HepG2 (cell line): ENCODE data around the gene TP53TG5. TPM values are rescaled to one million over a fixed set of nuclear protein-coding genes. Genes with fewer than 3 reads are reported as not detected.

ENCODE experiments used
- CC2D1A ChIP-seq: sonication (generic); formaldehyde crosslinking; IDR thresholded peaks from 2 replicates; pipeline ENCODE4 v1.8.1; 2023; ENCODE audit warnings: mild to moderate bottlenecking, missing genetic modification reagents
- FOXP4 ChIP-seq: sonication (generic); formaldehyde crosslinking; IDR thresholded peaks from 2 replicates; pipeline ENCODE4 v1.4.0; 2020; ENCODE audit warnings: missing genetic modification reagents
- KLF11 ChIP-seq: IDR thresholded peaks from 2 replicates; pipeline ENCODE4 v1.6.1; 2016; ENCODE audit warnings: missing compliant biosample characterization
- MIER2 ChIP-seq: IDR thresholded peaks from 2 replicates; pipeline ENCODE4 v1.6.1; 2016; ENCODE audit warnings: missing biosample characterization, missing genetic modification reagents
- NR1H2 ChIP-seq: sonication (generic); formaldehyde crosslinking; IDR thresholded peaks from 2 replicates; pipeline ENCODE4 v1.8.1; 2022; ENCODE audit warnings: low read depth, missing genetic modification reagents, borderline replicate concordance
- RCOR2 ChIP-seq: IDR thresholded peaks from 2 replicates; pipeline ENCODE4 v1.6.1; 2016; ENCODE audit warnings: missing biosample characterization, missing genetic modification reagents
- RFXANK ChIP-seq: IDR thresholded peaks from 2 replicates; pipeline ENCODE4 v1.6.1; 2016
- RXRA ChIP-seq: sonication (generic); formaldehyde crosslinking; IDR thresholded peaks from 2 replicates; pipeline ENCODE4 v1.5.1; 2020; ENCODE audit warnings: missing genetic modification reagents
- SYNCRIP ChIP-seq: fragments of 200-400 bp; formaldehyde crosslinking; IDR thresholded peaks from 2 replicates; pipeline ENCODE4 v1.6.1; 2018; ENCODE audit warnings: mild to moderate bottlenecking, low read depth, low read length; ENCODE audit not compliant: insufficient read depth
- ZBTB49 ChIP-seq: sonication (generic); formaldehyde crosslinking; IDR thresholded peaks from 2 replicates; pipeline ENCODE4 v1.4.0; 2020; ENCODE audit warnings: missing genetic modification reagents, borderline replicate concordance
- ZMYM4 ChIP-seq: sonication (generic); formaldehyde crosslinking; IDR thresholded peaks from 2 replicates; pipeline ENCODE4 v1.8.1; 2023; ENCODE audit warnings: mild to moderate bottlenecking, missing genetic modification reagents
- ZNF232 ChIP-seq: sonication (generic); formaldehyde crosslinking; IDR thresholded peaks from 2 replicates; pipeline ENCODE4 v1.4.0; 2020; ENCODE audit warnings: missing genetic modification reagents, borderline replicate concordance
- ZNF274 ChIP-seq: sonication (generic); formaldehyde crosslinking; IDR thresholded peaks from 2 replicates; pipeline ENCODE4 v1.5.1; 2020; ENCODE audit warnings: mild to moderate bottlenecking, missing genetic modification reagents
- ZNF276 ChIP-seq: sonication (generic); formaldehyde crosslinking; IDR thresholded peaks from 2 replicates; pipeline ENCODE4 v1.4.0; 2020; ENCODE audit warnings: mild to moderate bottlenecking, low read depth, missing genetic modification reagents
- ZNF652 ChIP-seq: IDR thresholded peaks from 2 replicates; pipeline ENCODE4 v1.6.1; 2016; ENCODE audit warnings: low read depth, borderline replicate concordance
- ZNF740 ChIP-seq: sonication (generic); formaldehyde crosslinking; IDR thresholded peaks from 2 replicates; pipeline ENCODE4 v1.4.0; 2020; ENCODE audit warnings: missing genetic modification reagents
- ZSCAN21 ChIP-seq: sonication (generic); formaldehyde crosslinking; IDR thresholded peaks from 2 replicates; pipeline ENCODE4 v1.8.0; 2022; ENCODE audit warnings: mild to moderate bottlenecking, missing genetic modification reagents, moderate library complexity, borderline replicate concordance
- polyA plus RNA-seq, 8 experiments: library from polyadenylated mRNA; depleted of rRNA in 3 of 8; stranded (reverse) in 7 of 8; unstranded in 1 of 8; fragments of >200 nt; fragmentation: Illumina TruSeq in 4 of 8; extraction: Trizol in 4 of 8; gene quantifications; 2 replicates each; pipeline versions ENCODE4 v1.2.1 to v1.2.3, GENCODE V29; 2011 to 2016; ENCODE audit warnings: low read depth in 4 of 8, missing spikeins in 1 of 8, mixed read lengths in 1 of 8; ENCODE audit not compliant: insufficient read depth in 1 of 8
- total RNA-seq, 5 experiments: library from RNA; depleted of rRNA; stranded (reverse); fragments of >200 nt; fragmentation: Illumina TruSeq; extraction: Trizol; gene quantifications; 2 replicates each; pipeline ENCODE4 v1.2.3, GENCODE V29; 2016; ENCODE audit warnings: low read depth in 1 of 5
- TF ChIP-seq, protein P1 (sequence below): sonication (generic); formaldehyde crosslinking; IDR thresholded peaks from 2 replicates; pipeline ENCODE4 v1.8.0; 2022; ENCODE audit warnings: missing genetic modification reagents, mild to moderate bottlenecking, borderline replicate concordance
- TF ChIP-seq, protein P2 (sequence below): sonication (generic); formaldehyde crosslinking; IDR thresholded peaks from 2 replicates; pipeline ENCODE4 v1.9.0; 2021; ENCODE audit warnings: missing genetic modification reagents, borderline replicate concordance

Gene TP53TG5
- total and polyA plus RNA-seq, 2 of the 13 experiments (the other 11 are each of a cell fraction or from before 2014, with no cell fraction given), result 0.11 TPM; not detected in 1

GRCh38 chr20:45322952-45323383 is 55.2 kb downstream of the TP53TG5 start (continued):
- TF ChIP-seq ZNF652 (CRISPR knock-in tag) (0 out of 2 replicates have a peak, but pooled peaks have one; percentile 26), ZNF274 (CRISPR knock-in tag) (no peak), FOXP4 (CRISPR knock-in tag) (no peak), SYNCRIP (no peak), KLF11 (peak; percentile 84; the same call in 1 of the 2 replicates), ZMYM4 (peak; percentile 18; the same call in 1 of the 2 replicates), ZBTB49 (no peak), RCOR2 (CRISPR knock-in tag) (peak; percentile 60; the same call in 1 of the 2 replicates), NR1H2 (no peak), RXRA (no peak; the same call in 1 of the 2 replicates), ZNF740 (no peak), CC2D1A (no peak), ZNF232 (CRISPR knock-in tag) (no peak), MIER2 (CRISPR knock-in tag) (0 out of 2 replicates have a peak, but pooled peaks have one; percentile 41), ZSCAN21 (0 out of 2 replicates have a peak, but pooled peaks have one; percentile 18), ZNF276 (no peak), RFXANK (CRISPR knock-in tag) (no peak)
- TF ChIP-seq, protein P1, sequence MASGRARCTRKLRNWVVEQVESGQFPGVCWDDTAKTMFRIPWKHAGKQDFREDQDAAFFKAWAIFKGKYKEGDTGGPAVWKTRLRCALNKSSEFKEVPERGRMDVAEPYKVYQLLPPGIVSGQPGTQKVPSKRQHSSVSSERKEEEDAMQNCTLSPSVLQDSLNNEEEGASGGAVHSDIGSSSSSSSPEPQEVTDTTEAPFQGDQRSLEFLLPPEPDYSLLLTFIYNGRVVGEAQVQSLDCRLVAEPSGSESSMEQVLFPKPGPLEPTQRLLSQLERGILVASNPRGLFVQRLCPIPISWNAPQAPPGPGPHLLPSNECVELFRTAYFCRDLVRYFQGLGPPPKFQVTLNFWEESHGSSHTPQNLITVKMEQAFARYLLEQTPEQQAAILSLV (CRISPR knock-in tag), result no peak
- TF ChIP-seq, protein P2, sequence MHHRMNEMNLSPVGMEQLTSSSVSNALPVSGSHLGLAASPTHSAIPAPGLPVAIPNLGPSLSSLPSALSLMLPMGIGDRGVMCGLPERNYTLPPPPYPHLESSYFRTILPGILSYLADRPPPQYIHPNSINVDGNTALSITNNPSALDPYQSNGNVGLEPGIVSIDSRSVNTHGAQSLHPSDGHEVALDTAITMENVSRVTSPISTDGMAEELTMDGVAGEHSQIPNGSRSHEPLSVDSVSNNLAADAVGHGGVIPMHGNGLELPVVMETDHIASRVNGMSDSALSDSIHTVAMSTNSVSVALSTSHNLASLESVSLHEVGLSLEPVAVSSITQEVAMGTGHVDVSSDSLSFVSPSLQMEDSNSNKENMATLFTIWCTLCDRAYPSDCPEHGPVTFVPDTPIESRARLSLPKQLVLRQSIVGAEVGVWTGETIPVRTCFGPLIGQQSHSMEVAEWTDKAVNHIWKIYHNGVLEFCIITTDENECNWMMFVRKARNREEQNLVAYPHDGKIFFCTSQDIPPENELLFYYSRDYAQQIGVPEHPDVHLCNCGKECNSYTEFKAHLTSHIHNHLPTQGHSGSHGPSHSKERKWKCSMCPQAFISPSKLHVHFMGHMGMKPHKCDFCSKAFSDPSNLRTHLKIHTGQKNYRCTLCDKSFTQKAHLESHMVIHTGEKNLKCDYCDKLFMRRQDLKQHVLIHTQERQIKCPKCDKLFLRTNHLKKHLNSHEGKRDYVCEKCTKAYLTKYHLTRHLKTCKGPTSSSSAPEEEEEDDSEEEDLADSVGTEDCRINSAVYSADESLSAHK (CRISPR knock-in tag), result peak; percentile 83; the same call in 1 of the 2 replicates
